Vagina (tissue), 2 donors: ENCODE measurements around the gene NUMB. TPM values are rescaled to one million over a fixed set of nuclear protein-coding genes. Genes with fewer than 3 reads are reported as not detected.
"Not testable (repeated sequence)": the region's sequence is repeated elsewhere in the genome, so short reads cannot be mapped to it uniquely, and the experiment has no call there.

ENCODE experiments used
- DNase-seq, 2 donors: peaks; one replicate each; pipeline ENCODE4 v3.0.0-alpha.2; 2017; ENCODE audit errors: extremely low spot score in 2 of 2
- H3K27ac ChIP-seq: fragments of 200-600 bp; sonication (generic); one replicate; pipeline ENCODE4 v1.5.1; 2019
- H3K27me3 ChIP-seq: fragments of 200-600 bp; sonication (generic); one replicate; pipeline ENCODE4 v1.5.1; 2019
- H3K36me3 ChIP-seq, 2 donors: fragments of 200-600 bp; sonication (generic); one replicate each; pipeline ENCODE4 v1.5.1; 2017 to 2019
- H3K4me1 ChIP-seq: fragments of 200-600 bp; sonication (generic); one replicate; pipeline ENCODE4 v1.5.1; 2019
- H3K4me3 ChIP-seq, 2 donors: fragments of 200-600 bp; sonication (generic); 1 replicate in 1 of 2; 2 replicates in 1 of 2; pipeline ENCODE4 v1.5.1; 2016 to 2019
- H3K9me3 ChIP-seq: fragments of 200-600 bp; sonication (generic); one replicate; pipeline ENCODE4 v1.5.1; 2019
- POLR2A ChIP-seq, 2 donors: fragments of 450-650 bp; IDR thresholded peaks; one replicate each; pipeline ENCODE4 v1.6.1; 2017; ENCODE audit warnings: antibody characterized with exemption in 2 of 2, mild to moderate bottlenecking in 2 of 2, moderate library complexity in 2 of 2
- POLR2AphosphoS5 ChIP-seq, 2 donors: sonication (generic); formaldehyde crosslinking; IDR thresholded peaks; one replicate each; pipeline ENCODE4 v1.9.0; 2017; ENCODE audit warnings: antibody characterized with exemption in 2 of 2, mild to moderate bottlenecking in 2 of 2, low read depth in 1 of 2; ENCODE audit not compliant: insufficient read depth in 1 of 2
- intact Hi-C: fragments of 100-400 bp; cut with DNase I; formaldehyde crosslinking; loops from one replicate; pipeline ENCODE4 v1.15.1; 2023
- total RNA-seq: library from RNA; depleted of rRNA; stranded (reverse); fragments of >200 nt; gene quantifications from one replicate; pipeline ENCODE4 v1.2.3, GENCODE V29; 2016
- TF ChIP-seq, protein P1 (sequence below), 3 experiments: fragments of 450-650 bp in 2 of 3; fragments of 200-600 bp in 1 of 3; sonication (generic) in 1 of 3; IDR thresholded peaks; one replicate each; pipeline ENCODE4 v1.5.1; 2017 to 2019; ENCODE audit warnings: antibody characterized with exemption in 3 of 3, mild to moderate bottlenecking in 2 of 3, moderate library complexity in 2 of 3

The NUMB gene
- total RNA-seq, 1 donor from 2014 or later, result 48.1 TPM

DNA sequence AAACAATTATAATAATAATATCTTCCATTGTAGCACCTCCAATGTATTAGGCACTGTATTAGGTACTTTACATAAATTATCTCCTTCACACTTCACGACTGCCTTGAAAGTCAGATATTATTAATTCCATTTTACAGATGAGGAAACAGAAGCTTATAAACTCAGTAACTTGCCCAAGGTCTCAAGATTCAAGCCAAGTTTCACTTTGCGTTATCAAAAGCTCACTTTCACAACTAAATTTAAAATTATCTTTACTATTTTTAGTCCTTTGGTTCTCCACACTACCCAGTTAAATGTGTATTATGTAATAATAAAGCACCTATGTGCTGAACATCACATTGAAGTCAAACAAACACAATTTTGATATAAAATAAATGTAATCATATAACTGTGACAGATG is 55.8 kb downstream of the NUMB start:
- H3K27ac ChIP-seq, result no peak overlapping the region
- H3K4me3 ChIP-seq, result no peak overlapping the region
- no peaks in the 10 kb centered on the region for H3K9me3 ChIP-seq
- no peak for TF ChIP-seq POLR2AphosphoS5 (IDR thresholded peaks at IDR 0.05; ENCODE audit: insufficient read depth in 1 of 2, low read depth in 1 of 2)
- TF ChIP-seq, protein P1, sequence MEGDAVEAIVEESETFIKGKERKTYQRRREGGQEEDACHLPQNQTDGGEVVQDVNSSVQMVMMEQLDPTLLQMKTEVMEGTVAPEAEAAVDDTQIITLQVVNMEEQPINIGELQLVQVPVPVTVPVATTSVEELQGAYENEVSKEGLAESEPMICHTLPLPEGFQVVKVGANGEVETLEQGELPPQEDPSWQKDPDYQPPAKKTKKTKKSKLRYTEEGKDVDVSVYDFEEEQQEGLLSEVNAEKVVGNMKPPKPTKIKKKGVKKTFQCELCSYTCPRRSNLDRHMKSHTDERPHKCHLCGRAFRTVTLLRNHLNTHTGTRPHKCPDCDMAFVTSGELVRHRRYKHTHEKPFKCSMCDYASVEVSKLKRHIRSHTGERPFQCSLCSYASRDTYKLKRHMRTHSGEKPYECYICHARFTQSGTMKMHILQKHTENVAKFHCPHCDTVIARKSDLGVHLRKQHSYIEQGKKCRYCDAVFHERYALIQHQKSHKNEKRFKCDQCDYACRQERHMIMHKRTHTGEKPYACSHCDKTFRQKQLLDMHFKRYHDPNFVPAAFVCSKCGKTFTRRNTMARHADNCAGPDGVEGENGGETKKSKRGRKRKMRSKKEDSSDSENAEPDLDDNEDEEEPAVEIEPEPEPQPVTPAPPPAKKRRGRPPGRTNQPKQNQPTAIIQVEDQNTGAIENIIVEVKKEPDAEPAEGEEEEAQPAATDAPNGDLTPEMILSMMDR (IDR thresholded peaks at IDR 0.05), result no peak
- no peak for TF ChIP-seq POLR2A (IDR thresholded peaks at IDR 0.05)
- DNase-seq, result no peak
- H3K27me3 ChIP-seq, result no peaks in the 10 kb centered on the region
- no peaks in the 10 kb centered on the region for H3K36me3 ChIP-seq
- intact Hi-C loops, result no loop called here
- peaks cover 6% of the 10 kb centered on the region for H3K4me1 ChIP-seq

DNA sequence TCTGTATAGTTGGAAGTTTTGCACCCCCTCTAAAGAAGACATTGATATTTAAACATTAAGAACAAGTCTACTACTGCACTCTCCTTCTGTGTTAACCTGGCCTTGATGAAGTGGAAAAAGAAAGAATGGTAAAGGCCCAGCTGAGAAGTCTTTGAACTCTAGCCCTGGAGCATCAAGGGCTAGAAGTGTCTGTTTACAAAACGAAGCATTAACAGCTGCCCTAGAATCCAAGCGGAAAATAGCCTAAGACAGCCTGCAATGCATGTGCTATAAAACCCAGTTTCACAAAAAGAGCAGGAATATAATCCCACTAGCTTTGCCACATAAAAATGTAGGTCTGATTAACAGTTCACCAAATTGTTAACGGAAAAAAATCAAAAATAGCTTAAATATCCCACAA is 60.5 kb downstream of the NUMB start:
- H3K27ac ChIP-seq, result no peak overlapping the region
- H3K9me3 ChIP-seq, result no peaks in the 10 kb centered on the region
- no peak for TF ChIP-seq POLR2A (IDR thresholded peaks at IDR 0.05)
- TF ChIP-seq, protein P1 (IDR thresholded peaks at IDR 0.05), result no peak
- DNase-seq, result no peak
- no peak overlapping the region for H3K4me3 ChIP-seq
- no peaks in the 10 kb centered on the region for H3K27me3 ChIP-seq
- H3K4me1 ChIP-seq, result peaks cover 12% of the 10 kb centered on the region
- no peaks in the 10 kb centered on the region for H3K36me3 ChIP-seq
- intact Hi-C loops, result no loop called here

DNA sequence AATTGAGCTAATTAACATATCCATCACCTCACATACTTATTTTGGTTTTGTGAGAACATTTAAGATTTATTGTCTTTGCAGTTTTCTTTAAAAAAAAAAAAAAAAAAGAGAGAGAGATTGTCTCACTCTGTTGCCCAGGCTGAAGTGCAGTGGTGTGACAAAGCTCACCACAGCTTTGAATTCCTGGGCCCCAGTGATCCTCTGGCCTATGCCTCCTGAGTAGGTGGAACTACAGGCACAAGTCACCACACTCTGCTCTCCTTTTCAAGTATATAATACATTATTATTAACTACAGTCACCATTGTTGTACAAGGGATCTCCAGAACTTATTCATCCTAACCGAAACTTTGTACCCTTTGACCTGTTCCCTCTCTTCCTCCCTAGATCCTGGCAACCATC is 64.0 kb downstream of the NUMB start:
- DNase-seq, result no peak
- H3K36me3 ChIP-seq, result no peaks in the 10 kb centered on the region
- H3K4me1 ChIP-seq, result peaks cover 12% of the 10 kb centered on the region
- no peak overlapping the region for H3K4me3 ChIP-seq
- no peaks in the 10 kb centered on the region for H3K9me3 ChIP-seq
- no peaks in the 10 kb centered on the region for H3K27me3 ChIP-seq
- TF ChIP-seq POLR2A (IDR thresholded peaks at IDR 0.05) (no peak), POLR2AphosphoS5 (IDR thresholded peaks at IDR 0.05; ENCODE audit: insufficient read depth in 1 of 2, low read depth in 1 of 2) (no peak)
- TF ChIP-seq, protein P1 (IDR thresholded peaks at IDR 0.05), result no peak
- intact Hi-C loops, result no loop called here
- H3K27ac ChIP-seq, result no peak overlapping the region

DNA sequence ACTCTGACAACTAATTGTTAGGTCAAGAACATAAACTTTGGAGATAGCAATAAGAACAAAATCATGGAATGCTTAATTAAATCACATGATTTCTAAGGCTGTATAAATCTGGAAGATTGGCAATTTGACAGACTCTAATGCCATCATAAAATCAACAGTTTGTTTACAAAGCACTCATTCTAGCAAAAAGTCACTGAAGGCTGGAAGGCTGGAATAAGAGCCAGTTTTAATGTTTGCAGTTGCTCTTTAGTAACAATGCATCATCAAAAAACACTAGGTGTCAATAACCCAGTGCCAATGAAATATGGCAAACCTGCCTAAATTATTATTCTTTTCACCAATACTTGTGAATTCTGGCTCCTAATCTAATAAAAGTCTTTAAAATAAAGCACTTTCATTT is 65.0 kb downstream of the NUMB start:
- intact Hi-C loops, result no loop called here
- TF ChIP-seq POLR2AphosphoS5 (IDR thresholded peaks at IDR 0.05; ENCODE audit: insufficient read depth in 1 of 2, low read depth in 1 of 2) (no peak), POLR2A (IDR thresholded peaks at IDR 0.05) (no peak)
- TF ChIP-seq, protein P1 (IDR thresholded peaks at IDR 0.05), result no peak
- Histone ChIP-seq H3K27ac (no peak overlapping the region), H3K36me3 (no peaks in the 10 kb centered on the region), H3K4me3 (no peak overlapping the region), H3K4me1 (peaks cover 12% of the 10 kb centered on the region), H3K9me3 (no peaks in the 10 kb centered on the region), H3K27me3 (no peaks in the 10 kb centered on the region)
- no peak for DNase-seq

DNA sequence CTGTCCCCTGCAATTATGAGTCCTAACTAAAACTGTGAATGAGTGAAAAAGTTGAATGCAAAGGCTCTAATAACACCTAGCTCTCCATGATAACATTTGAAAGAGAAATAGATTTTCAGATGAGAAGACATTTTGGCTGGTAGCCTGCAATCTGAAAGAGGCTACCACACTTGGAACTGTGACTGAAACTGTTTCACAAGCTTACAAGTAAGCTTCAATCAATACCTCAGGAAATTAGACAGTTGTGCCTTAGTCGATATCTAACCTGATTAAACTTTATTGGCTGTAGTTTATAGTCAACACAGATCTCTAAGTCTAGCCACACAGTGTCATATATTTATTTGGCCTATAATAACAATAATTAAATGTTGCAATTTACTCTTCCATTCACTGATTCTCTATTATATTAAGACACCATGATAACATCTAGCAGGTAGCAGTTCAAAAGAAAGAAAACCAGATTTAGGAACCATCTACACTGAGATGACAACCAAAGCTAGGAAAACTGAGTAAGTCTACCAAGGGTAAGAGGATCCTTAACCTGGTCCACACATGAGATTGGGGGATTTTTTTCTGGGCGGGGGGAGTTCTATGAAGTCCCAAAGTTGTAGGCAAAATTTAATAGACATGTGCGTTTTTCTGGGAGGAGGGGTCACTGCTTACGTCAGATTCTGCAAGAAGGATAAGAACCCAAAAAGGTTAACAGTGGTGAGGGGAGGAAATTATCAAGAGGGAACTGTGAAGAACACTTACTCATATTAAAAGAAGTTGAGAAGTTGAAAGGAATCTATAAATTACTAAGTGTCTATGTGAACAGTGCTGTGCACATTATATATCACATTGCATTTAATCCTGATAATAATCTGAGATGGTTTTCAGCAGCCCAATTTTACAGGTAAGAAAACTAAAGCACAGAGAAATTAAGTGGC is 65.8 kb downstream of the NUMB start:
- intact Hi-C loops, result no loop called here
- H3K36me3 ChIP-seq, result no peaks in the 10 kb centered on the region
- H3K4me3 ChIP-seq, result no peak overlapping the region
- H3K27ac ChIP-seq, result no peak overlapping the region
- H3K27me3 ChIP-seq, result no peaks in the 10 kb centered on the region
- DNase-seq, result no peak
- TF ChIP-seq POLR2AphosphoS5 (IDR thresholded peaks at IDR 0.05; ENCODE audit: insufficient read depth in 1 of 2, low read depth in 1 of 2), result no peak
- TF ChIP-seq, protein P1 (IDR thresholded peaks at IDR 0.05), result no peak
- TF ChIP-seq POLR2A (IDR thresholded peaks at IDR 0.05), result no peak
- peaks cover 6% of the 10 kb centered on the region for H3K4me1 ChIP-seq
- H3K9me3 ChIP-seq, result no peaks in the 10 kb centered on the region

DNA sequence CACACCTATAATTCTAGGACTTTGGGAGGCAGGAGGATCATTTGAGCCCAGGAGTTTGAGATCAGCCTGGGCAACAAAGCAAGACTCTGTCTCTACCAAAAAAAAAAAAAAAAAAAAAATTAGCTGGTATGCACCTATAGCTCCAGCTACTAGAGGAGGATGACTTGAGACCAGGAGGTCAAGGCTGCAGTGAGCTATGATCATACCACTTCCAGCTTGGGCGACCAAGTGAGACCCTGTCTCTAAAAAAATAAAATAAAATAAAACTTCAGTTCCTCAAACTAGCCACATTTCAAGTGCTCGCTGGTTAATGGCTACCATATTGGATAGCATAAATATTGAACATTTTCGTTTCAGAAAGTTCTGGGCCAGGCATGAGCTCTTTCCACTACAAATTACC is 70.5 kb downstream of the NUMB start:
- DNase-seq, H3K4me3 ChIP-seq, H3K9me3 ChIP-seq, H3K27ac ChIP-seq, H3K27me3 ChIP-seq, H3K4me1 ChIP-seq, H3K36me3 ChIP-seq, intact Hi-C loops: not testable (repeated sequence)
